NCI-H774 (cell line): ENCODE data around the gene ATP8B4.
"Not testable (repeated sequence)": the region's sequence is repeated elsewhere in the genome, so short reads cannot be mapped to it uniquely, and the experiment has no call there.

ENCODE experiments used
- DNase-seq: peaks from one replicate; lab custom pipeline; 2025; lab: John Stamatoyannopoulos, UW

The ATP8B4 gene

GRCh38 chr15:50119063-50120040 lies at the start of gene ATP8B4:
Gene ATP8B4 (minus strand): TSS chr15:50119233. CDS start chr15:50106966, 12,267 bp downstream.
- DNase-seq, result no peak

GRCh38 chr15:50168379-50168778 lies 49.3 kb upstream of the ATP8B4 start:
- no peak for DNase-seq

- DNase-seq, result no peak
Observed at GRCh38 chr15:50167110-50167509, 48.1 kb upstream of the ATP8B4 start.

- DNase-seq, result no peak
Observed at GRCh38 chr15:50166216-50166615, 47.2 kb upstream of the ATP8B4 start.

- DNase-seq, result no peak
Observed at GRCh38 chr15:50164458-50164857, 45.4 kb upstream of the ATP8B4 start.

GRCh38 chr15:50163719-50164410 lies 44.8 kb upstream of the ATP8B4 start:
- no peak for DNase-seq

GRCh38 chr15:50162969-50163718 lies 44.1 kb upstream of the ATP8B4 start:
- no peak for DNase-seq

- DNase-seq, result not testable (repeated sequence)
Observed at GRCh38 chr15:50158236-50158635, 39.2 kb upstream of the ATP8B4 start.

GRCh38 chr15:50151476-50151875 lies 32.4 kb upstream of the ATP8B4 start:
- no peak for DNase-seq

- DNase-seq, result no peak
Observed at GRCh38 chr15:50150851-50151250, 31.8 kb upstream of the ATP8B4 start.

- no peak for DNase-seq
Observed at GRCh38 chr15:50150349-50150748, 31.3 kb upstream of the ATP8B4 start.

GRCh38 chr15:50149090-50149489 lies 30.1 kb upstream of the ATP8B4 start:
- DNase-seq, result no peak

GRCh38 chr15:50148362-50148963 lies 29.4 kb upstream of the ATP8B4 start:
- no peak for DNase-seq

GRCh38 chr15:50146632-50147031 lies 27.6 kb upstream of the ATP8B4 start:
- no peak for DNase-seq

- peak; percentile 71 for DNase-seq
Observed at GRCh38 chr15:50145451-50145872, 26.4 kb upstream of the ATP8B4 start.

- DNase-seq, result no peak
Observed at GRCh38 chr15:50144341-50145120, 25.5 kb upstream of the ATP8B4 start.

- no peak for DNase-seq
Observed at GRCh38 chr15:50143255-50143860, 24.3 kb upstream of the ATP8B4 start.

GRCh38 chr15:50141856-50142255 lies 22.8 kb upstream of the ATP8B4 start:
- DNase-seq, result no peak

GRCh38 chr15:50140983-50141382 lies 21.9 kb upstream of the ATP8B4 start:
- no peak for DNase-seq

- no peak for DNase-seq
Observed at GRCh38 chr15:50140098-50140497, 21.1 kb upstream of the ATP8B4 start.

GRCh38 chr15:50138391-50138790 lies 19.4 kb upstream of the ATP8B4 start:
- DNase-seq, result no peak
